GM12878 (cell line): ENCODE results near the gene ARHGAP44.
"Not testable (repeated sequence)": the region's sequence is repeated elsewhere in the genome, so short reads cannot be mapped to it uniquely, and the experiment has no call there.

Experiments
- MYC ChIP-seq: IDR thresholded peaks from 2 replicates; pipeline ENCODE4 v1.6.1; 2011; ENCODE audit warnings: mild to moderate bottlenecking, low read length, moderate library complexity, inconsistent platforms; ENCODE audit not compliant: insufficient read depth, insufficient replicate concordance, insufficient read length, severe bottlenecking
- ZNF384 ChIP-seq: IDR thresholded peaks from 2 replicates; pipeline ENCODE4 v1.6.1; 2012; ENCODE audit warnings: low read depth, mild to moderate bottlenecking, low read length, improper control_type of control experiment, borderline replicate concordance

GRCh38 chr17:12978787-12979186 lies 189.5 kb downstream of the ARHGAP44 start:
- TF ChIP-seq ZNF384, MYC: not testable (repeated sequence)
